SK-N-SH (cell line): Measurements from ENCODE around the gene OR4S1. TPM values are rescaled to one million over a fixed set of nuclear protein-coding genes. Genes with fewer than 3 reads are reported as not detected.

Experiments
- CTCF ChIA-PET: fragments of 300-600, 350-600 bp; formaldehyde crosslinking; extraction: SDS; loops from one replicate; lab custom pipeline; 2021; lab: Yijun Ruan, JAX
- POLR2A ChIA-PET: fragments of 350-600 bp; sonication (Branson Sonifier 250); formaldehyde crosslinking; extraction: SDS; loops from one replicate; lab custom pipeline; 2020; ENCODE audit warnings: antibody characterized with exemption, inconsistent platforms; lab: Yijun Ruan, JAX
- DNase-seq: peaks from one replicate; pipeline ENCODE4 v3.0.0; 2012
- H2AFZ ChIP-seq: fragments of 200-600 bp; sonication (generic); 2 replicates; pipeline ENCODE4 v1.8.1; 2016; ENCODE audit warnings: antibody characterized with exemption, mild to moderate bottlenecking, low read depth
- H3F3A ChIP-seq: fragments of 200-600 bp; sonication (generic); replicated peaks from 2 replicates; pipeline ENCODE3; 2016; ENCODE audit warnings: antibody characterized with exemption, mild to moderate bottlenecking; ENCODE audit not compliant: insufficient read depth
- H3K27ac ChIP-seq, 2 experiments: fragments of 200-500 bp in 1 of 2; fragments of 200-600 bp in 1 of 2; sonication (Bioruptor generic) in 1 of 2; sonication (generic), shearing (Covaris generic) in 1 of 2; 2 replicates each; pipeline versions ENCODE4 v1.5.1 to v1.6.1; 2014 to 2016; ENCODE audit warnings: low read depth in 2 of 2, inconsistent platforms in 1 of 2, low read length in 1 of 2, mild to moderate bottlenecking in 1 of 2, mixed read lengths in 1 of 2
- H3K27me3 ChIP-seq: fragments of 200-600 bp; sonication (generic), shearing (Covaris generic); 2 replicates; pipeline ENCODE4 v1.6.1; 2016; ENCODE audit warnings: mixed run types; ENCODE audit not compliant: insufficient read depth
- H3K36me3 ChIP-seq, 2 experiments: fragments of 200-500 bp in 1 of 2; fragments of 200-600 bp in 1 of 2; sonication (Bioruptor generic) in 1 of 2; sonication (generic) in 1 of 2; replicated peaks in 1 of 2; 2 replicates each; pipeline versions ENCODE3 to v1.5.1; 2014 to 2016; ENCODE audit warnings: low read length in 1 of 2, mild to moderate bottlenecking in 1 of 2; ENCODE audit not compliant: insufficient read depth in 2 of 2, control insufficient read depth in 1 of 2
- H3K4me1 ChIP-seq, 2 experiments: fragments of 200-500 bp in 1 of 2; fragments of 200-600 bp in 1 of 2; sonication (Bioruptor generic) in 1 of 2; sonication (generic), shearing (Covaris generic) in 1 of 2; 2 replicates each; pipeline versions ENCODE4 v1.5.1 to v1.6.1; 2014 to 2016; ENCODE audit warnings: low read depth in 1 of 2, low read length in 1 of 2, mixed run types in 1 of 2; ENCODE audit not compliant: insufficient read depth in 2 of 2, control insufficient read depth in 1 of 2
- H3K4me2 ChIP-seq: fragments of 200-600 bp; sonication (generic), shearing (Covaris generic); 2 replicates; pipeline ENCODE4 v1.6.1; 2017; ENCODE audit warnings: mixed run types
- H3K4me3 ChIP-seq, 2 experiments: fragments of 200-500 bp in 1 of 2; fragments of 200-600 bp in 1 of 2; sonication (Bioruptor generic) in 1 of 2; sonication (generic), shearing (Covaris generic) in 1 of 2; 2 replicates each; pipeline versions ENCODE4 v1.5.1 to v1.8.1; 2014 to 2016; ENCODE audit warnings: low read depth in 2 of 2, inconsistent platforms in 1 of 2, low read length in 1 of 2, mild to moderate bottlenecking in 1 of 2, mixed read lengths in 1 of 2, moderate library complexity in 1 of 2
- H3K79me2 ChIP-seq: fragments of 200-600 bp; sonication (generic); 2 replicates; pipeline ENCODE4 v1.8.1; 2017; ENCODE audit warnings: mild to moderate bottlenecking; ENCODE audit not compliant: insufficient read depth
- H3K9ac ChIP-seq: fragments of 200-600 bp; sonication (generic); 2 replicates; pipeline ENCODE4 v1.6.1; 2017; ENCODE audit warnings: mixed run types
- H3K9me2 ChIP-seq: fragments of 200-600 bp; sonication (generic); 2 replicates; pipeline ENCODE4 v1.6.1; 2017; ENCODE audit warnings: mixed run types
- H3K9me3 ChIP-seq: fragments of 200-600 bp; sonication (generic); 2 replicates; pipeline ENCODE4 v1.6.1; 2017; ENCODE audit warnings: mixed run types, mild to moderate bottlenecking, moderate library complexity
- H4K20me1 ChIP-seq: fragments of 200-600 bp; sonication (generic); 2 replicates; pipeline ENCODE4 v1.6.1; 2017; ENCODE audit warnings: mild to moderate bottlenecking, mixed run types; ENCODE audit not compliant: insufficient read depth
- ELF1 ChIP-seq: IDR thresholded peaks from 2 replicates; pipeline ENCODE4 v1.4.0; 2012
- EP300 ChIP-seq, 2 experiments: IDR thresholded peaks; 2 replicates each; pipeline versions ENCODE4 v1.4.0 to v1.6.1; 2012; ENCODE audit warnings: borderline replicate concordance in 1 of 2, low read depth in 1 of 2, low read length in 1 of 2
- EZH2phosphoT487 ChIP-seq: fragments of 200-600 bp; sonication (generic); IDR thresholded peaks from 2 replicates; pipeline ENCODE4 v1.6.1; 2017; ENCODE audit warnings: low read depth, mixed run types, mild to moderate bottlenecking, antibody characterized with exemption, moderate library complexity, borderline replicate concordance
- MAX ChIP-seq: IDR thresholded peaks from 2 replicates; pipeline ENCODE4 v1.4.0; 2012; ENCODE audit warnings: low read depth
- NFIC ChIP-seq: IDR thresholded peaks from 2 replicates; pipeline ENCODE4 v1.4.0; 2012; ENCODE audit warnings: borderline replicate concordance
- PBX3 ChIP-seq: IDR thresholded peaks from 2 replicates; pipeline ENCODE4; 2012
- RAD21 ChIP-seq: IDR thresholded peaks from 2 replicates; pipeline ENCODE4 v1.6.1; 2012; ENCODE audit warnings: mild to moderate bottlenecking, low read length
- REST ChIP-seq: IDR thresholded peaks from 2 replicates; pipeline ENCODE4 v1.6.1; 2012; ENCODE audit warnings: mild to moderate bottlenecking, low read depth, low read length, moderate library complexity
- RFX5 ChIP-seq: IDR thresholded peaks from 2 replicates; pipeline ENCODE4 v1.6.1; 2012; ENCODE audit warnings: mild to moderate bottlenecking, improper control_type of control experiment, low read length
- SIN3A ChIP-seq: IDR thresholded peaks from 2 replicates; pipeline ENCODE4 v1.6.1; 2012; ENCODE audit warnings: low read depth, mild to moderate bottlenecking, low read length, moderate library complexity, borderline replicate concordance
- TAF1 ChIP-seq: IDR thresholded peaks from 2 replicates; pipeline ENCODE4 v1.6.1; 2012; ENCODE audit warnings: low read depth, mild to moderate bottlenecking, low read length, moderate library complexity, borderline replicate concordance
- TEAD4 ChIP-seq: IDR thresholded peaks from 2 replicates; pipeline ENCODE4 v1.4.0; 2012; ENCODE audit warnings: mild to moderate bottlenecking, borderline replicate concordance; ENCODE audit not compliant: insufficient read depth
- USF1 ChIP-seq: IDR thresholded peaks from 2 replicates; pipeline ENCODE4 v1.4.0; 2012; ENCODE audit warnings: low read depth, borderline replicate concordance
- YY1 ChIP-seq: IDR thresholded peaks from 2 replicates; pipeline ENCODE4 v1.4.0; 2012; ENCODE audit warnings: low read depth, mild to moderate bottlenecking
- WGBS: methylation state at CpG from one replicate; pipeline ENCODE4 v1.1.6; 2017; ENCODE audit warnings: low lambda C conversion rate; 5-methylcytosine and 5-hydroxymethylcytosine counted together
- polyA plus RNA-seq, 3 experiments: library from polyadenylated mRNA; depleted of rRNA; stranded (reverse); fragments of >200 nt; gene quantifications; 2 replicates each; pipeline ENCODE4 v1.2.3, GENCODE V29; 2012

The OR4S1 gene
- polyA plus RNA-seq, 1 of the 3 experiments (the other 2 are of a cell fraction) = not detected

GRCh38 chr11:48263423-48263911, 42.6 kb upstream of the OR4S1 start, which contains the start of gene OR4X1:
OR4X1 (plus strand) TSS chr11:48263861; CDS start chr11:48263861, 0 bp downstream.
- Histone ChIP-seq H3K27me3 (no peaks in the 10 kb centered on the region), H2AFZ (no peak within 1 kb of the TSS), H4K20me1 (no peaks in the 10 kb centered on the region), H3K4me1 (no peaks in the 10 kb centered on the region), H3K4me3 (no peak within 1 kb of the TSS), H3K27ac (no peak within 1 kb of the TSS), H3K79me2 (no peaks in the 10 kb centered on the region), H3K36me3 (no peaks in the 10 kb centered on the region), H3K9me2 (no peaks in the 10 kb centered on the region), H3K9ac (no peak within 1 kb of the TSS), H3K4me2 (no peak within 1 kb of the TSS), H3F3A (no peaks in the 10 kb centered on the region), H3K9me3 (no peaks in the 10 kb centered on the region)
- 0% methylated on average over 3 of the region's 3 CpGs for whole genome bisulfite sequencing
- ChIA-PET POLR2A (no interaction called here), CTCF (no interaction called here)
- no peak for DNase-seq
- TF ChIP-seq TAF1 (no peak), MAX (no peak)

- no peaks in the 10 kb centered on the region for H3K36me3 ChIP-seq
- ChIA-PET POLR2A (no interaction called here), CTCF (no interaction called here)
- H3K9me3 ChIP-seq = no peaks in the 10 kb centered on the region
- WGBS = 0% methylated on average over 3 of the region's 3 CpGs
- no peaks in the 10 kb centered on the region for H4K20me1 ChIP-seq
- no peak for DNase-seq
- no peak for TF ChIP-seq TEAD4
- no peak for TF ChIP-seq REST
- no peak for TF ChIP-seq USF1
- no peak for TF ChIP-seq RAD21
- no peak for TF ChIP-seq NFIC
- no peak for TF ChIP-seq SIN3A
- TF ChIP-seq RFX5 = no peak
- no peak for TF ChIP-seq EZH2phosphoT487
- TF ChIP-seq EP300 (IDR thresholded peaks at IDR 0.05; ENCODE audit: borderline replicate concordance in 1 of 2, low read depth in 1 of 2, low read length in 1 of 2) = no peak
- TF ChIP-seq YY1 = no peak
- TF ChIP-seq PBX3 = no peak
- TF ChIP-seq ELF1 = no peak
- no peaks in the 10 kb centered on the region for H3K27me3 ChIP-seq
- H3K9me2 ChIP-seq = no peaks in the 10 kb centered on the region
- no peaks in the 10 kb centered on the region for H3K79me2 ChIP-seq
- H3K27ac ChIP-seq = no peak overlapping the region
- H3F3A ChIP-seq = no peaks in the 10 kb centered on the region
- H2AFZ ChIP-seq = no peak overlapping the region
- no peak overlapping the region for H3K4me3 ChIP-seq
- H3K4me2 ChIP-seq = no peak overlapping the region
- no peaks in the 10 kb centered on the region for H3K4me1 ChIP-seq
- H3K9ac ChIP-seq = no peak overlapping the region
Observed at GRCh38 chr11:48270621-48271020, 35.4 kb upstream of the OR4S1 start.
